Fibroblast of lung (primary cell): ENCODE measurements around the gene CCDC33. TPM values are rescaled to one million over a fixed set of nuclear protein-coding genes. Genes with fewer than 3 reads are reported as not detected.

ENCODE experiments used
- DNase-seq, 2 donors: peaks; one replicate each; pipeline versions ENCODE4 v3.0.0 to v3.0.0-alpha.2; 2010; ENCODE audit warnings: low read depth in 2 of 2
- H2AFZ ChIP-seq: 2 replicates; pipeline ENCODE4 v1.5.1; 2012; ENCODE audit warnings: low read length, control low read depth, inconsistent platforms
- H3K27ac ChIP-seq: 2 replicates; pipeline ENCODE4 v1.5.1; 2011; ENCODE audit warnings: low read length, control low read depth; ENCODE audit not compliant: insufficient read depth
- H3K27me3 ChIP-seq: 2 replicates; pipeline ENCODE4 v1.5.1; 2011; ENCODE audit warnings: mild to moderate bottlenecking, low read length; ENCODE audit not compliant: control insufficient read depth, insufficient read depth
- H3K36me3 ChIP-seq: 2 replicates; pipeline ENCODE4 v1.5.1; 2011; ENCODE audit warnings: low read length; ENCODE audit not compliant: control insufficient read depth, insufficient read depth
- H3K4me1 ChIP-seq: 2 replicates; pipeline ENCODE4 v1.5.1; 2011; ENCODE audit warnings: low read length; ENCODE audit not compliant: control insufficient read depth, insufficient read depth; ENCODE audit errors: extremely low read depth
- H3K4me2 ChIP-seq: 2 replicates; pipeline ENCODE4 v1.5.1; 2011; ENCODE audit warnings: low read length, control low read depth; ENCODE audit not compliant: insufficient read depth; ENCODE audit errors: extremely low read depth
- H3K4me3 ChIP-seq, 4 experiments: fragments of 200-600 bp in 1 of 4; sonication (generic) in 1 of 4; replicated peaks in 1 of 4; 2 replicates each; pipeline ENCODE4 v1.5.1; 2011 to 2016; ENCODE audit warnings: low read length in 4 of 4, low read depth in 3 of 4, mild to moderate bottlenecking in 3 of 4, control low read depth in 2 of 4, inconsistent platforms in 1 of 4, mixed read lengths in 1 of 4; ENCODE audit not compliant: insufficient read depth in 1 of 4; ENCODE audit errors: control extremely low read depth in 1 of 4
- H3K79me2 ChIP-seq: 2 replicates; pipeline ENCODE4 v1.5.1; 2012; ENCODE audit warnings: mild to moderate bottlenecking, low read length, inconsistent platforms; ENCODE audit not compliant: control insufficient read depth, insufficient read depth
- H3K9ac ChIP-seq: 2 replicates; pipeline ENCODE4 v1.5.1; 2011; ENCODE audit warnings: mild to moderate bottlenecking, low read length, control low read depth; ENCODE audit not compliant: insufficient read depth
- H3K9me3 ChIP-seq: 2 replicates; pipeline ENCODE4 v1.5.1; 2012; ENCODE audit warnings: low read depth, low read length; ENCODE audit not compliant: control insufficient read depth, insufficient read depth
- H4K20me1 ChIP-seq: 2 replicates; pipeline ENCODE4 v1.5.1; 2011; ENCODE audit warnings: low read length; ENCODE audit not compliant: control insufficient read depth, insufficient read depth; ENCODE audit errors: extremely low read depth
- EZH2 ChIP-seq: IDR thresholded peaks from 2 replicates; pipeline ENCODE4 v1.5.1; 2012; ENCODE audit warnings: low read length, control low read depth, mild to moderate bottlenecking; ENCODE audit errors: missing control alignments
- polyA plus RNA-seq, 2 donors: library from polyadenylated mRNA; depleted of rRNA in 1 of 2; stranded (reverse) in 1 of 2; unstranded in 1 of 2; fragments of >200 nt; gene quantifications; 2 replicates each; pipeline ENCODE4 v1.2.1, GENCODE V29; 2011 to 2012; ENCODE audit warnings: missing spikeins in 1 of 2
- total RNA-seq: library from RNA; depleted of rRNA; stranded (reverse); fragments of >200 nt; gene quantifications from 2 replicates; pipeline ENCODE4 v1.2.1, GENCODE V29; 2014
- TF ChIP-seq, protein P1 (sequence below), 2 donors: IDR thresholded peaks in 1 of 2; conservative IDR thresholded peaks in 1 of 2; 1 replicate in 1 of 2; 2 replicates in 1 of 2; pipeline ENCODE4 v1.5.1; 2011 to 2012; ENCODE audit warnings: low read length in 2 of 2, control low read depth in 1 of 2, inconsistent platforms in 1 of 2, low read depth in 1 of 2, mild to moderate bottlenecking in 1 of 2

Gene CCDC33
- total and polyA plus RNA-seq, 2 donors (not counting 1 experiment from before 2014, with no cell fraction given): not detected

DNA sequence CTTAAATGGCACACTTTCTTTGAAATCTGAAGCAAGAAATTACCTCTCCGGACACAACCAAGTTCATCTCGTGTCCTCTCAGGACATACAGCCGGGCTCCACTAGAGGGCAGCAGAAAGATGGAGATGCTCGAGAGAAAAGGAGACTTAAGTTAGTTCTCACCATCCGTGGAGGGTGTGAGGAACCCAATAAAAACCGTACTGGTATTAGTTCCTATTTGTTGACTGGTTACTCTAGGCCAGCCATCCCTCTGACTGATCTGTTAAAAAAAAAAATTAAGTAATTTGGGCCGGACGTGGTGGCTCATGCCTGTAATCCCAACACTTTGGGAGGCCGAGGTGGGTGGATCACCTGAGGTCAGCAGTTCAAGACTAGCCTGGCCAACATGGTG lies 139.2 kb downstream of the CCDC33 start:
- no peak overlapping the region for H3K4me2 ChIP-seq
- peak; percentile 69 to 81 for DNase-seq
- H2AFZ ChIP-seq: no peak overlapping the region
- H3K27ac ChIP-seq: no peak overlapping the region
- no peak overlapping the region for H3K4me3 ChIP-seq
- TF ChIP-seq, protein P1, sequence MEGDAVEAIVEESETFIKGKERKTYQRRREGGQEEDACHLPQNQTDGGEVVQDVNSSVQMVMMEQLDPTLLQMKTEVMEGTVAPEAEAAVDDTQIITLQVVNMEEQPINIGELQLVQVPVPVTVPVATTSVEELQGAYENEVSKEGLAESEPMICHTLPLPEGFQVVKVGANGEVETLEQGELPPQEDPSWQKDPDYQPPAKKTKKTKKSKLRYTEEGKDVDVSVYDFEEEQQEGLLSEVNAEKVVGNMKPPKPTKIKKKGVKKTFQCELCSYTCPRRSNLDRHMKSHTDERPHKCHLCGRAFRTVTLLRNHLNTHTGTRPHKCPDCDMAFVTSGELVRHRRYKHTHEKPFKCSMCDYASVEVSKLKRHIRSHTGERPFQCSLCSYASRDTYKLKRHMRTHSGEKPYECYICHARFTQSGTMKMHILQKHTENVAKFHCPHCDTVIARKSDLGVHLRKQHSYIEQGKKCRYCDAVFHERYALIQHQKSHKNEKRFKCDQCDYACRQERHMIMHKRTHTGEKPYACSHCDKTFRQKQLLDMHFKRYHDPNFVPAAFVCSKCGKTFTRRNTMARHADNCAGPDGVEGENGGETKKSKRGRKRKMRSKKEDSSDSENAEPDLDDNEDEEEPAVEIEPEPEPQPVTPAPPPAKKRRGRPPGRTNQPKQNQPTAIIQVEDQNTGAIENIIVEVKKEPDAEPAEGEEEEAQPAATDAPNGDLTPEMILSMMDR (conservative IDR thresholded peaks at IDR 0.05 in 1 of 2, IDR thresholded peaks at IDR 0.05 in 1 of 2; ENCODE audit: low read depth in 1 of 2, low read length in 2 of 2): peak; percentile 95 to 96
- no peak for TF ChIP-seq EZH2
- peaks cover 5% of the 10 kb centered on the region for H3K4me1 ChIP-seq
- H3K9ac ChIP-seq: no peak overlapping the region
- no peaks in the 10 kb centered on the region for H3K79me2 ChIP-seq
- no peaks in the 10 kb centered on the region for H3K9me3 ChIP-seq
- peaks cover 15% of the 10 kb centered on the region for H3K27me3 ChIP-seq
- H4K20me1 ChIP-seq: no peaks in the 10 kb centered on the region
- H3K36me3 ChIP-seq: no peaks in the 10 kb centered on the region

DNA sequence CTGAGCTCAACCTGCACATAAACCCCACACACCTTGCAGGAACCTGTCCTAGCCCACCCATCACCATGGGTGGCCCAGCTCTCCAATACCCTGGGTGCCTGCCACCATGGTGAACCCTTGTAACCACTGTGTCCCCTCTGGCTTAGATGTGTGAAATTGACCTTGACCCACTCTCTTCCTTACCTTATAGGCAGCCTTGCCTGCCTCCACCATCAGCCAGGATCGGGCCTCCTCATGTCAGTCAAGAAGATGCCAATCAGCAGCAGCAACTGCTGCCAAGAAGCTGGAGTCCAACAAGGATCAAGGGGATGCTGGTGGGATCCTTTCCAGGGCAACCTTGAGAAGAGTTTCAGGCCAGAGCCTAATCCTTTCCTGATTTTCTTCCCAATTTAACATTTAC lies 140.1 kb downstream of the CCDC33 start:
- Histone ChIP-seq H3K9ac (no peak overlapping the region), H3K4me3 (no peak overlapping the region), H3K9me3 (no peaks in the 10 kb centered on the region), H3K27ac (no peak overlapping the region), H3K36me3 (no peaks in the 10 kb centered on the region), H3K79me2 (no peaks in the 10 kb centered on the region), H2AFZ (no peak overlapping the region), H3K4me1 (peaks cover 5% of the 10 kb centered on the region), H3K4me2 (no peak overlapping the region), H3K27me3 (peaks cover 10% of the 10 kb centered on the region), H4K20me1 (no peaks in the 10 kb centered on the region)
- DNase-seq: no peak
- TF ChIP-seq, protein P1 (conservative IDR thresholded peaks at IDR 0.05 in 1 of 2, IDR thresholded peaks at IDR 0.05 in 1 of 2; ENCODE audit: low read depth in 1 of 2, low read length in 2 of 2): no peak
- no peak for TF ChIP-seq EZH2

DNA sequence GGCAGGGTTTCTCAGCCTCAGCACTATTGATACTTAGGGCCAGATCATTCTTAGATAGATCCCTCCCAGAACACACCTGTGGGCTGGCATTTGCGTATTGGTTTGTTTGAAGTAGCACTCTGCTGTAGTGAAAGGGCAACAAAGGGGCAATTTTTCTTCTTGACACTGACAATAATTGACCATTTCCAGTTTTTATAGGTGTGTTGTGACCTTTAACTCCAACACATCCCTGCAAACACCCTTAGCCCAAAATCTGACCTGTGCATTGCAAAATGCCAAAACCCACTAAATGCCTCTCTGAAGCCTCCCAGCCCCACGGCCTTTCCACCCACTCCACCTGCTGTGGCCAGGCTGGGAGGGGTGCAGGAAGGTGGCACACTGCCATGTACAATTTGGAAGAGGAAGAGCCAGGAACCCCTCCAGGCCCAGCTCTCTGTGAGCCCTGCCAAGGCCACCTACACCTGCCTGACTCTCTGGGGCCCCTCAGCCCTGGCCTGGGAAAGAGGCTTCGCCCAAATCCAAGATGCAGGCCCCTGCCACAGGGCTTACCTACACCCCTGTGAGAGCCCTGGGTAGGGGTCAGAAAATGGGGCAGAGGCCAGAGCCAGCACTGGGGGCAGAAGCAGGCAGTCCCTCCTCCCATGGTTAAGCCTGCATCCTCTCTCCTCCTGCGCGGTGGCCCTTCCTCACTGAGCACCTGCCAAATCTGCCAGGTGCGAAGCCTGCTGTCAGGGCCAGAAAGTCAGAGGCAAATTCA lies 140.9 kb downstream of the CCDC33 start:
- Histone ChIP-seq H3K4me2 (no peak overlapping the region), H3K9ac (no peak overlapping the region), H4K20me1 (no peaks in the 10 kb centered on the region), H3K4me3 (no peak overlapping the region), H3K79me2 (no peaks in the 10 kb centered on the region), H3K9me3 (no peaks in the 10 kb centered on the region), H3K27me3 (peaks cover 9% of the 10 kb centered on the region), H3K36me3 (no peaks in the 10 kb centered on the region), H3K27ac (no peak overlapping the region), H2AFZ (no peak overlapping the region), H3K4me1 (peaks cover 5% of the 10 kb centered on the region)
- no peak for DNase-seq
- TF ChIP-seq, protein P1 (conservative IDR thresholded peaks at IDR 0.05 in 1 of 2, IDR thresholded peaks at IDR 0.05 in 1 of 2; ENCODE audit: low read depth in 1 of 2, low read length in 2 of 2): no peak
- TF ChIP-seq EZH2: no peak
